Vagina (tissue), 2 donors: ENCODE results near the gene CTAGE1.

Experiments
- POLR2A ChIP-seq, 2 donors: fragments of 450-650 bp; IDR thresholded peaks; one replicate each; pipeline ENCODE4 v1.6.1; 2017; ENCODE audit warnings: antibody characterized with exemption in 2 of 2, mild to moderate bottlenecking in 2 of 2, moderate library complexity in 2 of 2
- POLR2AphosphoS5 ChIP-seq, 2 donors: sonication (generic); formaldehyde crosslinking; IDR thresholded peaks; one replicate each; pipeline ENCODE4 v1.9.0; 2017; ENCODE audit warnings: antibody characterized with exemption in 2 of 2, mild to moderate bottlenecking in 2 of 2, low read depth in 1 of 2; ENCODE audit not compliant: insufficient read depth in 1 of 2
- TF ChIP-seq, protein P1 (sequence below), 3 experiments: fragments of 450-650 bp in 2 of 3; fragments of 200-600 bp in 1 of 3; sonication (generic) in 1 of 3; IDR thresholded peaks; one replicate each; pipeline ENCODE4 v1.5.1; 2017 to 2019; ENCODE audit warnings: antibody characterized with exemption in 3 of 3, mild to moderate bottlenecking in 2 of 3, moderate library complexity in 2 of 3

DNA sequence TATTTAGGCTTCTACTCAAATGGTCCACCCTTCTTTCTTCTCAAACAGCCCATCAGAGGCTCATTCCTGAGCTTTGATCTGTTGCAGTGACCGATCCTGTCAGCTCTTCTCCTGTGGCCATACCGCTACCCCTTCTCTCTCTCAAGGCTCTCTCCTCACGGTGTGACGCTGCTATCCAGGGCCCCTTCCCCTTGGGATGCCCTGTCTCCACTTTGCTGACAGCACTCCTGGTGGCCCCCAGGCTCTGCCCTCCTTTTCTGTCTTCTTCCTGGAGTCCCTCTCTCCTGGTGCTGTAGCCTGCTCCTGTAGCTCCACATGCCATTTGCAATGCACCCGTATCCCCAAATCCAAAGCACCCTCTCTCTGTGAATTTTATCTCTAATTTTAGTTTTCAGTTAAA is 45.4 kb upstream of the CTAGE1 start:
- TF ChIP-seq, protein P1, sequence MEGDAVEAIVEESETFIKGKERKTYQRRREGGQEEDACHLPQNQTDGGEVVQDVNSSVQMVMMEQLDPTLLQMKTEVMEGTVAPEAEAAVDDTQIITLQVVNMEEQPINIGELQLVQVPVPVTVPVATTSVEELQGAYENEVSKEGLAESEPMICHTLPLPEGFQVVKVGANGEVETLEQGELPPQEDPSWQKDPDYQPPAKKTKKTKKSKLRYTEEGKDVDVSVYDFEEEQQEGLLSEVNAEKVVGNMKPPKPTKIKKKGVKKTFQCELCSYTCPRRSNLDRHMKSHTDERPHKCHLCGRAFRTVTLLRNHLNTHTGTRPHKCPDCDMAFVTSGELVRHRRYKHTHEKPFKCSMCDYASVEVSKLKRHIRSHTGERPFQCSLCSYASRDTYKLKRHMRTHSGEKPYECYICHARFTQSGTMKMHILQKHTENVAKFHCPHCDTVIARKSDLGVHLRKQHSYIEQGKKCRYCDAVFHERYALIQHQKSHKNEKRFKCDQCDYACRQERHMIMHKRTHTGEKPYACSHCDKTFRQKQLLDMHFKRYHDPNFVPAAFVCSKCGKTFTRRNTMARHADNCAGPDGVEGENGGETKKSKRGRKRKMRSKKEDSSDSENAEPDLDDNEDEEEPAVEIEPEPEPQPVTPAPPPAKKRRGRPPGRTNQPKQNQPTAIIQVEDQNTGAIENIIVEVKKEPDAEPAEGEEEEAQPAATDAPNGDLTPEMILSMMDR (IDR thresholded peaks at IDR 0.05): no peak
- TF ChIP-seq POLR2A (IDR thresholded peaks at IDR 0.05) (no peak), POLR2AphosphoS5 (IDR thresholded peaks at IDR 0.05; ENCODE audit: insufficient read depth in 1 of 2, low read depth in 1 of 2) (no peak)
